Ishikawa (cell line): Measurements from ENCODE around the gene C17orf50.

Experiments
- CEBPB ChIP-seq: IDR thresholded peaks from 2 replicates; pipeline ENCODE4 v1.6.1; 2012
- CREB1 ChIP-seq: IDR thresholded peaks from 2 replicates; pipeline ENCODE4 v1.6.1; 2012; ENCODE audit warnings: low read depth
- EGR1 ChIP-seq: IDR thresholded peaks from 2 replicates; pipeline ENCODE4 v1.6.1; 2012
- EP300 ChIP-seq: IDR thresholded peaks from 2 replicates; pipeline ENCODE4 v1.6.1; 2012; ENCODE audit warnings: borderline replicate concordance
- FOXM1 ChIP-seq: IDR thresholded peaks from 2 replicates; pipeline ENCODE4 v1.6.1; 2012; ENCODE audit warnings: low read depth, borderline replicate concordance
- MAX ChIP-seq: IDR thresholded peaks from 2 replicates; pipeline ENCODE4 v1.6.1; 2012
- NFIC ChIP-seq: IDR thresholded peaks from 2 replicates; pipeline ENCODE4 v1.6.1; 2012
- RAD21 ChIP-seq: IDR thresholded peaks from 2 replicates; pipeline ENCODE4 v1.6.1; 2012; ENCODE audit warnings: low read depth
- REST ChIP-seq: IDR thresholded peaks from 2 replicates; pipeline ENCODE4 v1.6.1; 2012; ENCODE audit warnings: low read depth, mild to moderate bottlenecking
- TAF1 ChIP-seq: IDR thresholded peaks from 2 replicates; pipeline ENCODE4 v1.6.1; 2012; ENCODE audit warnings: low read depth, mild to moderate bottlenecking
- TCF12 ChIP-seq: IDR thresholded peaks from 2 replicates; pipeline ENCODE4 v1.6.1; 2012; ENCODE audit warnings: low read depth
- TEAD4 ChIP-seq: IDR thresholded peaks from 2 replicates; pipeline ENCODE4 v1.6.1; 2012
- USF1 ChIP-seq: IDR thresholded peaks from 2 replicates; pipeline ENCODE4 v1.6.1; 2012
- YY1 ChIP-seq: IDR thresholded peaks from 2 replicates; pipeline ENCODE4 v1.6.1; 2012; ENCODE audit warnings: low read depth
- ZBTB7A ChIP-seq: IDR thresholded peaks from 2 replicates; pipeline ENCODE4 v1.6.1; 2012; ENCODE audit warnings: low read depth

Gene C17orf50

GRCh38 chr17:35769895-35770486 lies 9.3 kb downstream of the C17orf50 start:
- no peak for TF ChIP-seq ZBTB7A
- TF ChIP-seq USF1, result no peak
- TF ChIP-seq EGR1, result no peak
- no peak for TF ChIP-seq TEAD4
- no peak for TF ChIP-seq RAD21
- no peak for TF ChIP-seq MAX
- no peak for TF ChIP-seq CREB1
- TF ChIP-seq REST, result no peak
- no peak for TF ChIP-seq YY1
- TF ChIP-seq TAF1, result no peak
- TF ChIP-seq EP300, result no peak
- TF ChIP-seq CEBPB, result no peak
- TF ChIP-seq NFIC, result no peak
- no peak for TF ChIP-seq TCF12
- TF ChIP-seq FOXM1, result no peak

- no peak for TF ChIP-seq CEBPB
- no peak for TF ChIP-seq REST
- no peak for TF ChIP-seq FOXM1
- no peak for TF ChIP-seq TEAD4
- TF ChIP-seq YY1, result no peak
- TF ChIP-seq EGR1, result no peak
- TF ChIP-seq RAD21, result no peak
- TF ChIP-seq MAX, result no peak
- no peak for TF ChIP-seq NFIC
- TF ChIP-seq EP300, result no peak
Measured at GRCh38 chr17:35773129-35773528, 12.4 kb downstream of the C17orf50 start.

GRCh38 chr17:35773679-35774425 lies 13.2 kb downstream of the C17orf50 start:
- no peak for TF ChIP-seq EP300
- TF ChIP-seq NFIC, result no peak
- TF ChIP-seq TCF12, result no peak
- TF ChIP-seq YY1, result no peak
- no peak for TF ChIP-seq FOXM1
- TF ChIP-seq TEAD4, result no peak
- TF ChIP-seq CREB1, result no peak
- TF ChIP-seq USF1, result no peak
- TF ChIP-seq CEBPB, result no peak
- TF ChIP-seq ZBTB7A, result no peak

GRCh38 chr17:35774499-35774898 lies 13.8 kb downstream of the C17orf50 start:
- TF ChIP-seq NFIC, result no peak
- no peak for TF ChIP-seq USF1
- no peak for TF ChIP-seq TEAD4
- no peak for TF ChIP-seq CEBPB
- no peak for TF ChIP-seq YY1
- TF ChIP-seq RAD21, result no peak
- no peak for TF ChIP-seq ZBTB7A
- TF ChIP-seq MAX, result no peak
- TF ChIP-seq EGR1, result no peak
- no peak for TF ChIP-seq REST
- TF ChIP-seq TAF1, result no peak
- no peak for TF ChIP-seq CREB1
